HG02623 (cell line): ENCODE data around the gene CFAP119.

Experiments
- ATAC-seq: cut with Tn5 transposase; IDR thresholded peaks from one replicate; pipeline ENCODE4 v1.9.1; 2021; ENCODE audit warnings: moderate library complexity; ENCODE audit not compliant: unreplicated experiment

CFAP119 gene

GRCh38 chr16:30741461-30741914 lies 20.4 kb downstream of the CFAP119 start:
- no peak for ATAC-seq

GRCh38 chr16:30740364-30741251 lies 21.3 kb downstream of the CFAP119 start:
- ATAC-seq, result no peak

- ATAC-seq, result no peak
Measured at GRCh38 chr16:30738984-30739951, 22.6 kb downstream of the CFAP119 start.

GRCh38 chr16:30737794-30738648 lies 23.8 kb downstream of the CFAP119 start:
- ATAC-seq, result no peak

GRCh38 chr16:30736995-30737793 lies 24.7 kb downstream of the CFAP119 start:
- no peak for ATAC-seq

GRCh38 chr16:30731411-30731810 lies 30.5 kb downstream of the CFAP119 start:
- ATAC-seq, result no peak

GRCh38 chr16:30728899-30729672 lies 32.8 kb downstream of the CFAP119 start:
- no peak for ATAC-seq

GRCh38 chr16:30728321-30728720 lies 33.5 kb downstream of the CFAP119 start:
- ATAC-seq, result no peak

GRCh38 chr16:30725418-30725792 lies 36.5 kb downstream of the CFAP119 start:
- ATAC-seq, result no peak

- ATAC-seq, result no peak
Measured at GRCh38 chr16:30724641-30725417, 37.0 kb downstream of the CFAP119 start.

- ATAC-seq, result no peak
Measured at GRCh38 chr16:30723725-30724355, 38.0 kb downstream of the CFAP119 start.

- no peak for ATAC-seq
Measured at GRCh38 chr16:30722916-30723315, 38.9 kb downstream of the CFAP119 start.

- no peak for ATAC-seq
Measured at GRCh38 chr16:30722443-30722842, 39.4 kb downstream of the CFAP119 start.

- no peak for ATAC-seq
Measured at GRCh38 chr16:30721606-30722005, 40.3 kb downstream of the CFAP119 start.

- no peak for ATAC-seq
Measured at GRCh38 chr16:30721167-30721566, 40.7 kb downstream of the CFAP119 start.

- no peak for ATAC-seq
Measured at GRCh38 chr16:30720694-30721093, 41.2 kb downstream of the CFAP119 start.

- no peak for ATAC-seq
Measured at GRCh38 chr16:30720086-30720485, 41.8 kb downstream of the CFAP119 start.
